HCEC 1CT (cell line): Measurements from ENCODE around the gene ARFIP1.
A peak's percentile ranks its signal among the peaks of the same experiment; 100 is the strongest.
"Not testable (repeated sequence)": the region's sequence is repeated elsewhere in the genome, so short reads cannot be mapped to it uniquely, and the experiment has no call there.

Source experiments
- DNase-seq: peaks from one replicate; pipeline ENCODE4 v3.0.0-alpha.2; 2017

The ARFIP1 gene, protein sequence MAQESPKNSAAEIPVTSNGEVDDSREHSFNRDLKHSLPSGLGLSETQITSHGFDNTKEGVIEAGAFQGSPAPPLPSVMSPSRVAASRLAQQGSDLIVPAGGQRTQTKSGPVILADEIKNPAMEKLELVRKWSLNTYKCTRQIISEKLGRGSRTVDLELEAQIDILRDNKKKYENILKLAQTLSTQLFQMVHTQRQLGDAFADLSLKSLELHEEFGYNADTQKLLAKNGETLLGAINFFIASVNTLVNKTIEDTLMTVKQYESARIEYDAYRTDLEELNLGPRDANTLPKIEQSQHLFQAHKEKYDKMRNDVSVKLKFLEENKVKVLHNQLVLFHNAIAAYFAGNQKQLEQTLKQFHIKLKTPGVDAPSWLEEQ

DNA sequence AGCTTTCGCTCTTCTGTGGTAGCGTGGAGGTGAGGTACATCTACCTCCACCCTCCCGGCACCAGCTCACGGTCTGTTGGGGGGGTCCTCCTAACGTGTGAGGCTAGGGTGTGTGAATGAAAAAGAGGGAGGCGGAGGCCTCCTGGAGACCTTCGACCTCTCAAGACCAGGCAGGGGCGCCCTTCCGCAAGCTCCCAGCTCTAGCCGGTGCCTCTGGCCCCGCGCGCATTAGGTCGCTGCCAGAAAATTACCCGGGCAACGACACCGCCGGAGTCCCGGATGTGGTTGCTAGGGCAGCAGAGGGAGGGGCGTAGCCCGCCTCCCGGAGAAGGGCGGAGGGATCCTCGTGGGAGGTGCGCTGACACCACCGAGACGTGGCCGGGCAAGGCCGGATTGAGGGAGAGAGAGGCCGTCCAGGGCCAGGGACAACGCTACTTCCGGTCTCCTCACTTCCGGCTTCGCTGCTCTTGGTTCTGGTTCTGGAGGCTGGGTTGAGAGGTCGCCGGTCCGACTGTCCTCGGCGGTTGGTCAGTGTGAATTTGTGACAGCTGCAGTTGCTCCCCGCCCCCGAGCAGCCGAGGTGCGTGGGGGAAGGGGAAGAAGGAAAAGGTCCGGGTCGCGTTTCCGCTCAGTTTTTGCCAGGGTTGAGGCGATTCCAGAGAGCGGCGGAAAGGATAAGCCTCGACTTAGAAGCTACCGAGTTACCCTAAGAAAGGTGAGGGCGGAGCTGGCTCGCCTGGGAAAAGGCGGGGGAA is at the start of gene ARFIP1, which contains the start of gene TIGD4:
Gene ARFIP1, plus strand, starts transcription at position 442 of the 754 bp plus-strand sequence. CDS start 49,680 bp downstream, outside the sequence.
Gene TIGD4, minus strand, starts transcription at position 218 of the 754 bp plus-strand sequence. CDS start 8,726 bp downstream, outside the sequence.
- DNase-seq: peak; percentile 87

DNA sequence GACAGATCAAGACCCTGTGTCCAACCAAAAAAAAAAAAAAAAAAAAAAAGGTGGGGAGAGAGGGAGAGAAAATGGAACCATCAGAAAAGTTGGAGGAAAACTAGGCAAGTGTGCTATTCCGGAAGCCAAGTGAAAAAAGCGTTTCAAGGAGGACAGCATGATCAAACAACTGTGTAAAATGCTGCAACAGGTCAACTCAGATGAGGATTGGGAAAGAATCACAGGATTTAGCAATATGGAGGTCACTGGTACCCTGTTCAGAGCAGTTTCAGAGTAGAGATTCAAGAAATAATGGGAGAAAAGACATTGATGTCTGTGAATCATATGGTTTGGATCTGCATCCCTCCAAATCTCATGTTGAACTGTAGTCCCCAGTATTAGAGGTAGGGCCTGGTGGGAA is 47.8 kb upstream of the ARFIP1 start:
- DNase-seq: no peak

DNA sequence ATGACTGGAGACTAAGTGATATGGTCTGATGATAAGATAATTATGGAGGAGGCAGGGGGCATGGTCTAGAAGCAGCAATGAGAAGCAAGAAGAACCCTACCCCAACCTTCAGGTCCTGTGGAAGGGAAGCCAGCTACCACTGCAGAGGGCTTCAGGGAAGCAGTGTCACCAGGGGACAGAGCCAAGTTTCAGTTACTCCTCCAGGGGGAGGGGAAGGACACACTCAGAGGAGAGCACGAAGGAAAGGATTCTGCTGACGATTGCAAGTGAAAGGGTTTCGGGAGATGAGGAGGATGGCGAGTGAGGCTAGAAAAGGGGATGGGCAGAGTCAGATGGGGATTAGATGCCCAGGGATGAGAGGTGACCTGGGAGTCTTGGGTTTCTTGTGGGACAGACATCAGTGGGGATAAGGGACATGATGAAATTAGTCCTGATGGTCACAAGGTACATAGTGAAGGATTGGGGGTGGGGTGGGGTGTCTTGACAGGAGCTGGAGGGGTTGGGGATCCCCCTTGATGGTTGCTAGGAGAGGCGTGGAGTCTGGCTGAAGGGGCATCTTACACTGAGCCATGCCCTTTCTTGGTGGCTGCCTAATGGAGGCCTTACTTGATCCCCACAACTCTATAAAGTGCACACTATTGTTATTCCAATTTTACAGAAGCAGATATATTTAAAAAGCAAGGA is 45.6 kb upstream of the ARFIP1 start:
- DNase-seq: no peak

DNA sequence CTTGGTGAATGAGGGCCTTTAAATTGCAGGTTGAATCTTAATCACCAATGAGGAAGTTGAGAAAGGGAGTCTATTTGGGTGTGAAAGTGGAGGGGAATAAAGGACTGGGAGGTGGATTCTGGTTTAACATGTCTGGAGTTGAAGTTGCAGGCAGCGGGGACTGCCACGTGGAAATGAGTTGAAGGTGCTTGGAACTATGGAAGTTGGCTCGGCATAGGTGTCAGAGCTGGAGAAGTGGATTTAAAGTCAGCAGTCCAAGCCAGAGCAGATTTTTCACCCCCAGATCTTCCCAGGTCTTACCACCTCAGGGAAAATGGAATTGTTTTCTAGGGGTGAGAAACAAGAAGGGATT is 45.1 kb upstream of the ARFIP1 start:
- DNase-seq: no peak

DNA sequence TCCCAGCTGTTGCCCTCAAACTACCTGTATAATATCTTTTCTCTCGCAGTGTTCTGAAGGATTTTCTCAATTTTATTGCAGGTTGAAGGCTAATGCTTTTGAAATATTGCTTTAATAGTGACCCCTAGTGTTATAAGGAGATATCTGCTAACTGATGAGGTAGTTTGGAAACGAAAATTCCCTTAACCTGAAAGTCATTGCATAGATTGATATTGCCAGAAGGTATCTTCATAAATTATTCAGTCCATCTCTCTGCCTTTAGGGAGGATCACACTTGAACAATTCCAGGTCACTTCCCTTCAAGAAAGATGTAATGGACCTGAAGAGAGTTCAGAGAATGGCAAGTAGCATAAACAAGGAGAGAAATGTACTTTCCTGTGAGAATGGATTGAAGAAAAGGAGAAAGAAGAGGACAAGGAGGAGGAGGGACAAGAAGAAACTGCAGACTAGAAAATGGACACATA is 44.3 kb upstream of the ARFIP1 start:
- DNase-seq: peak; percentile 18

DNA sequence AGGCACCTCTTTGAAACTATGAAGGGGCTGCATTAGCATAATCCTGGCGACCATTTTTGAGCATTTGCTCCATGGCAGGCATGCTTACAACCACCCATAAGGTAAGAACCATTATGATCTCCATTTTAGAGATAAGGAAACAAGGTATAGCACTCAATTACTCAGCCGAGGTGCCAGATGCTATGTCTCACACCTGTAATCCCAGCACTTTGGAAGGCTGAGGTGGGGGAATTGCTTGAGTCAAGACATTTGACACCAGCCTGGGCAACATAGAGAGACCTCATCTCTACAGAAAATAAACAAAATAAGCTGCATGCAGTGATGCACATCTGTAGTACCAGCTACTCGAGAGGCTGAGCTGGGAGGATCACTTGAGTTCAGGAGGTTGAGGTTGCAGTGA is 43.8 kb upstream of the ARFIP1 start:
- DNase-seq: no peak

DNA sequence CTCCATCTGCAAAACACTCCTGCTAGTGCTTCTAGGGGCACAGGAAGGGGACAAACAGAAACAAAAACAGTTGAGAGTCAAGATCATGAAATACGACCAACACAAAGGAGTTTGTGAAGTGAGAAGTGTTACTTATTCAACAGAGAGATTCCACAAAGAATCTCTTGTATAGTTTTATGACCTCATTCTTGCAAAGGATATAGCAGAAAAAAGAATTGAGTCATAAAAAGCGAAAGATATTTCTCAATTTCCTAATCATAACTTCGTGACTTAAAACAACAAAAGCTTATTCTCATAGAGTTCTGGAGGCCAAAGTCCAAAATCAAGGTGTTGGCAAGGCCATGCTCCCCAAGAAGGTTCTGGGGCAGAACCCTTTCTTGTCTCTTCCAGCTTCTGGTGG is 40.9 kb upstream of the ARFIP1 start:
- DNase-seq: peak; percentile 1

DNA sequence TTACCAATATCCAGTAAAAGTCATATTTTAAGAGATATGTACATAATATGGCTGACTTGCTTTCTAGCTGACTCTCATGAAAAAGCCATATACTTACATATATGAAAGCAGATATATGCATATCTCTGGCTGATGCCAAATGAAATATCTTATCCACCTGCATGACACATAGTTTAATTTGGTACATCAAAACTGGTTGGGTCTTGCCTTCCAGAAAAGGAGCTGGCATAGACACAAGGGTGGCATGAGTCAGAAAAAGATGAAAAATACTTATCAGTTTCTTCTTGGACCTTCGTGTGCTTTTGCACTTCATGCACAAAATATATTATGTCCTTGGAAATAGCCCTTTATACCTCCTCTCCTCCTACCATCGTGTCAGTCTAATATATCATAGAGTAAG is 32.3 kb upstream of the ARFIP1 start:
- no peak for DNase-seq

DNA sequence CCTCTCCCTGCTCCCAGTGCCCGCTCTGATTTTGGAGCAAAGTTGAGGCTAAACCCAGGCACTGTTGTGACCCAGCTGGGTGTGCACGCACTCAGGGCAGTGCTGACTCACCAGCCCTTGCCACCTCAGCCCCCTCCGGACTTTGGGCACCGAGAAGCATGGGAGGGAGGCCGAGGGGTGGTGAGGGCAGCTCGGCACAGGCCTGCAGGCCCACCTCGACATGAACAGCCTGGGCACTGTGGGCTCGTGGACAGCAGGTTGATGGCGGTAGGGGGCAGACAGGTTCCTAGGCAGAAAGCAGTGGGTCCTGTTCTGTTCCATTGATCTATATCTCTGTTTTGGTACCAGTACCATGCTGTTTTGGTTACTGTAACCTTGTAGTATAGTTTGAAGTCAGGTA is 31.1 kb upstream of the ARFIP1 start:
- no peak for DNase-seq

DNA sequence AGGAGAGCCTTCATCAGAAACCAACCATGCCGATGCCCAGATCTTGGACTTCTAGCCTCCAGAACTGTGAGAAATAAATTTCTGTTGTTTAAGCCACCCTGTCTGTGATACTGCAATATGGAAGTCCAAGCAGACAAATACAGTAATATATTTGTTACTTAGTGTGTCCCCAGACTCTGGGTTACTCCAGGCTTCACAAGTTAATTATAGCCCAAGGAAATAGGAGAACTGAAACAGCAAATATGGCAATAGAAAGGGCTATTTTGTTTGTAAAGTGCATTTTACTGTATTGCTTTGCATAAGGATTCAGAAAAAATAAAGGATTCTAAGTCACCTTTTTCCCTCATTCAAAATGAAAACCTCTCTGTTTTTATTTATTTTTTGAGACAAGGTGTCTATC is 16.0 kb upstream of the ARFIP1 start:
- DNase-seq: no peak

DNA sequence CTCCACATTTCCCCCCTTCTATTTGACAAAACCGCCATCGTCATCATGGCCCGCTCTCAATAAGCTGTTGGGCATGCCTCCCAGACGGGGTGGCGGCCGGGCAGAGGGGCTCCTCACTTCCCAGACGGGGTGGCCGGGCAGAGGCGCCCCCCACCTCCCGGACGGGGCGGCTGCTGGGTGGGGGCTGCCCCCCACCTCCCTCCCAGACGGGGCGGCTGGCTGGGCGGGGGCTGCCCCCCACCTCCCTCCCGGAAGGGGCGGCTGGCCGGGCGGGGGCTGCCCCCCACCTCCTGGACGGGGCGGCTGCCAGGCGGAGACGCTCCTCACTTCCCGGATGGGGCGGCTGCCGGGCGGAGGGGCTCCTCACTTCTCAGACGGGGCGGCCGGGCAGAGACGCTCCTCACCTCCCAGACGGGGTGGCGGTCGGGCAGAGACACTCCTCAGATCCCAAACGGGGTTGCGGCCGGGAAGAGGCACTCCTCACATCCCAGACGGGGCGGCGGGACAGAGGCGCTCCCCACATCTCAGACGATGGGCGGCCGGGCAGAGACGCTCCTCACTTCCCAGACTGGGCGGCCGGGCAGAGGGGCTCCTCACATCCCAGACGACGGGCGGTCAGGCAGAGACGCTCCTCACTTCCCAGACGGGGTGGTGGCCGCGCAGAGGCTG is 14.6 kb upstream of the ARFIP1 start:
- not testable (repeated sequence) for DNase-seq

DNA sequence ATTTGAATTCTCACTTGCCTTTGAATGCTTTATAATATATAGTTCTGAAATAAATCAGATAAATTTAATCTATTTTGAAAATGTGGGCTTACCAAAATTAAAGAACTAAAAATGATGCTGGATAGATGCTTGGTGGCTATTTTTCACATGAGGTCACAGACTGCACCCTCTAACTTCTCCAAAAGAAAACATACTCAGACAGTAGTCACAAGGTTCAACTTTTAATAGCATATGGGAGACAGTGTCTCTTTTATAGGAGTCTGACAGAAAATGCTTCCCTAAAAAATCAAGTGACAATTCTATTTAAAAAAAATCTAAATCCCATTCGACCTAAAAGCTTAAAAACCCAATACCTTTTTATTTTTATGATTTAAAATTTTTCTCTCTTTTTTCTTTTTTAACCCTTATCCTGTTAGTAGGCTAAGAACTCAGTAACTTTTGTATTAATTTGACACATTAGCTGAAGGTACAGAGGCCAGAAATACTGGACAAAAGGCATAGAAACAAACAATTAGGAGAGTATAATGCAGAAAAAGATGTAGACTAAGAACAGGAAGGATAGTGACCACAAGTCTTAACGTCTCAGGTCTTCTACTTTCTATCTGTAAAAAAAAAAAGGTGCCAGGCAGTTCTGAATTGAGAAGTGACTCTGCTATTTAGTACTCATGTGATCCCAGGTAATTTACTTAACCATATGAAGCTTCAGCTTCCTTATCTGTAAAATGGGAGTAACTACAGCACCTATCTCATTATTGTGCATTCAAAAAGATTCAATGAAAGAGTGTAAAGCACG is 7.8 kb upstream of the ARFIP1 start:
- no peak for DNase-seq

DNA sequence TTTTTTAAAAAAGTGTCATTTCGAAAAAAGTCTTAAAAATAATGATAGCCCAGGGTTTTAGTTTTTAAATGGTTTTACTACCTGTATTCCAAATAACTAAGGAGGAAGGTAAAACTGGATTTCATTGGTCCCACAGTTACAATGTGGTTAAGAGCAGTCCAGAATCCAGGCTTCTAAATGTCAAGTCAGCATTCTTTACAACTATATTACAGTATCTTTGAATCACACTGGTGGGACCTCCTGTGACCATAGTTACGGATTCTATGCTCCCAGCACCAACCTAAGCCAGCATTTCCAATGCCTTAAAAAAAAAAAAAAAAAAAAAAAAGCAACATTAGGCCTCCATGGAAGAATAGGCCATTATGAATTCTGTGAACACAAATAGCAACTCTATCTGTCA is 6.4 kb upstream of the ARFIP1 start:
- no peak for DNase-seq

DNA sequence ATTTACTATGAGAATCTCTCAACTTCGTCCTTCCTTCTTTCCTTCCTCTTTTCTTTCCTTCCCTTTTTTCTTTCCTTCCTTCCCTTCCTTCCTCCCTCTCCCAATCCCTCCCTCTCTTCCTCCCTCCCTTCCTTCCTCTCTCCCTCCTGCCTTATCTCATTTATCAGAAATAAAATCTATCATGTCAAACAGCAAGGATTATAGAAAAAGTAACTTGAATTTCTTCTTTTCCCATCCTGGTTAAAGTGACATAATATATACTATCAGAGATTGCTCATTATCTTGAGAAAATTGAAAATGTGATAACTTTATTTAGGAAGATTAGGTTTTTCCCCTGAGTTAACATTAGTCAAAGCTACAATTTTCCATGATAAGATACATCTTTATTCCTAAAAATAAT is 5.8 kb upstream of the ARFIP1 start:
- no peak for DNase-seq

DNA sequence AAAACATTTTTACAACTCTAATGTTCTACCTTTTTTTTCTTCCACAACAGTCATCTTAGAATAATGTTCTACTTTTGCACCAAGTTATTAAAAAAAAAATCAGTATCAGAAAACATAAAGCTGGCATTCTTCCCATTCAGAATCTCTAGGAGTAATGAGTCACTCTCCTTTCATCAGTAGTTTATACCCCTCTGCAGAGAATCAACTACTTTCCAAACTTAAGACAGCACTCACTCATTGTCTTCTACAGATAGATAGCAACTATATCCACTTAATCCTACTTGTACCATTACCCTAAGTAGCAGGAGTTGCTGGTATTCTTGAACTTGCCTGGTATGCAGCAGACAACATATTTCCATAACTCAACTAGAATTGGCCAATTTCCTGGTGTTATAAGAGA is 3.4 kb upstream of the ARFIP1 start:
- DNase-seq: peak; percentile 31

DNA sequence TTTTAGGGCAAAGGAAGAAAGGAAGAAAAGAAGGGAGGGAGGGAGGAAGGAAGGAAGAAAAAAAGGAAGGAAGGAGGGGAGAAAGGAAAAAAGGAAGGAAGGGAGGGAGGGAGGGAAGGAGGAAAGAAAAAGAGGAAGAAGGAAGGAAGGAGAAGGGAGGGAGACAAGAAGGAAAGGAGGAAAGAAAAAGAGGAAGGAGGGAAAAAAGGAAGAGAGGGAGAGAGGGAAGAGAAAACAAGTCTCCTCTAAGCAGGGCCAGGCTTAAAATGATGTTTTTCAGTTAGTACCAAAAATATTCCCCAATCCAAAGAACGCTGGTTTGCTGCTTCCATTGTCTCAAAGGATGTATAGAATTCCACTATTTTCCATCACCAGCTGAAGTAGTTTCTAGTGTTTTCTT is 2.3 kb upstream of the ARFIP1 start:
- DNase-seq: no peak

DNA sequence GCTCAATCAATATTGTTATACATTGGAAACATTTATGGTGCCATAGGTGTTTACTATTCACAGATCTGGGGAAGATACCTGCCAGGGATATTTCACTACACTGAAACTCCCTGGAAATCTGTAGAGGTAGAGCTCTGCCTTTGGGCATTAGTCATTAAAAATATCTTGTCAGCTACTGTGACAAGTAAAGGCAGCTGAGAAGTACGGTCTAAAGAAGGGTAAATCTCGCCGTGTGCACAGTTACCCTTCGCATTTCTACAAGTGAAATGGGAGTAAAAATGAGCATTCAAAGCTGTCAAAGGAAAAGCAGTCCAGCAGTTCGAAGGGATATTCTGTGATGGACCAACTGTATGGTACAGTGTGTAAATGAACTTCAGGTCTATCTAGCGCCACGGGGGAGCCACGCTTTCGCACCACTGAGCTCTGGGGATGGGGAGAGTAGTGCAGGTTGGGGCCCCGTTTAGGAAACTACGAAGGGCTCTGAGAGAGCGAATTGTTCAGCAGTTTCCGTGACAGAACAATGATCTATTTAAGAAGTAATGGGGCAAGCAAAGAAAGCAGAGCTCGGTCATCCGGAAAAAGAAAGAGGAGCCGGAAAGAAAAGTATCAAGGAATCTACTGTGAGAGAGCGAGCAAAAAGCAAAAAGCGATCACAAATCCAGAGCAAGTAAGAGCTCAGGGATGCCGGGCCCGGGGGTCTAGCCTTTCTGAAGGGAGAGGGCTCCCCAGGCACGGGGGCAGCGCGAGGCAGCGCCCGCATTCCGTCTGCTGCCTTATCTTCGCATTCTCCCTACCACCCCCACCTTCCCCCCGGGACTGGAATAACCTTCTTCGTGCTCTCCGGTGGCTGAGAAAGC is 870 bp upstream of the ARFIP1 start:
- DNase-seq: no peak

DNA sequence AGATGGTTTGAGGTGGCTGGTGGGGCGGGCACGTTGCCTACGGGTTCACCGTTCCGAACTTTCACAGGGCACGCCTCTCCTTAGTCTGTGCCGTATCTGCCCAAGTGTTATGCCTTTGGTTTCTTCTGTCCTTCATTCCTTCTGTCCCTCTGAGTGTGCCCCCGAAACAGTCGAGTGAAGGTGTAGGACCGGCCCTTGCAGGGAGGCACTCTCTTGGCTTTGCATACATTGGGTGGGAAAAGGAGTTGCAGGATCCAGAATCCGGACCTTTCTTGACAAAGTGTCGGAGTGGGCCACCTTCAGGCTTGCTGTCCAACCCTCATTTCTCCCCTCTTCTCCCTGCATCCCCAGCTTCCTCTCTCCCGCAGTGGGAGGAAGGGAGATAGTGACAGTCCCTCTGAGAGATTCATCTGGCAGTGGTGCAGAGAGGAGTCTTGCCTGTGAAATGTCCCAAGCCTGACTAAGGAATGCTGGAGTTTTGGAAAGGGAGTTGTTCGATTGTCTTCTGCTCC is 569 bp downstream of the ARFIP1 start:
- peak; percentile 1 for DNase-seq

DNA sequence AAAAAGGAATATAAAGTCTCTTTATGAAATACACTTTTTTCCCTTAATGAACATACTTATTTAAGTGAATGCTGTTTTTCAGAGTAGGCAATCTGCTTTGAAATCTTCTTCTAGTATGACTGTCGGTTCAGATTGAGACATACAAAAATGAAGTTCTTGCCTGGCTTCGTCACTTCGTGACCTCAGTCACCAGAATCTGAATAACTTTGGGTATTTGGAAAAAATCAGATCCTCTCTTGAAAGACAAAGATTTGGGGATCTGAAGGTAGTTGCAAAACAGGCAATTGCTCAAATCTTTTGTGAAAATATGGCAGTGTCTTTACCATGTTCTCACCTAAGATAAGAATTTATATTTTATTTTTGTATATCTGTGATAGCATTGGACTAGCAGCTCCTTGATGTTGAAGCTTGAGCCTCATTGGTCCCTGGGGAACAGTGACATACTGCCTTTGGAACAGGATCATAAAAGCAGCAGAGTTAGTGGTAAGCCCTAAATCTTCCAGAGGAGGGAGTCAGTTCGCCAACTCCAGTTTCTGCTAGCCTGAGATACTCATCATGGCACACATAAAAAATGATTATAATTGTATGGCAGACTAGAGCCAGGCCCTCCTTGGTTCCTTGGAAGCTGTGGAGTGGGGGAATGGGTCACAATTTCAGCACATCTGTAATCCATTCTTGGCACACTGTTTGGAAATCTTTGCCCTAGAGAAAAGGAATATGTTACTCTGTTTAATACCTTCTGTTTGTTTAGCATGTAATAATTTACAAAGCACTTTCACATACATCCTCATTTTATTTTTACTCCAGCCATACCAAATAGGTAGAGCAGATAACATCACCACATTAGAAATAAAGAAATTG is 5.0 kb downstream of the ARFIP1 start:
- DNase-seq: peak; percentile 24
